RPMI8226 (cell line): ENCODE results near the gene MFAP1.
"Not testable (repeated sequence)": the region's sequence is repeated elsewhere in the genome, so short reads cannot be mapped to it uniquely, and the experiment has no call there.

Source experiments
- DNase-seq: peaks from one replicate; pipeline ENCODE4 v3.0.0-alpha.2; 2015

MFAP1 gene

GRCh38 chr15:43824302-43825246, at the start of gene MFAP1:
Gene MFAP1, minus strand, starts transcription at chr15:43824690. Its CDS starts 121 bp downstream, at chr15:43824569.
- peak; percentile 95 for DNase-seq

- no peak for DNase-seq
Measured at GRCh38 chr15:43873651-43874050, 49.2 kb upstream of the MFAP1 start.

GRCh38 chr15:43872416-43873020, 48.0 kb upstream of the MFAP1 start:
- DNase-seq: peak; percentile 21

GRCh38 chr15:43871835-43872234, 47.3 kb upstream of the MFAP1 start:
- no peak for DNase-seq

GRCh38 chr15:43868406-43868805, 43.9 kb upstream of the MFAP1 start:
- DNase-seq: no peak

GRCh38 chr15:43867096-43867495, 42.6 kb upstream of the MFAP1 start:
- DNase-seq: no peak

- not testable (repeated sequence) for DNase-seq
Measured at GRCh38 chr15:43866636-43867035, 42.1 kb upstream of the MFAP1 start.

- DNase-seq: no peak
Measured at GRCh38 chr15:43859546-43859945, 35.1 kb upstream of the MFAP1 start.

- no peak for DNase-seq
Measured at GRCh38 chr15:43854801-43855200, 30.3 kb upstream of the MFAP1 start.

- no peak for DNase-seq
Measured at GRCh38 chr15:43852607-43853006, 28.1 kb upstream of the MFAP1 start.

GRCh38 chr15:43851251-43851650, 26.8 kb upstream of the MFAP1 start:
- DNase-seq: no peak

- DNase-seq: no peak
Measured at GRCh38 chr15:43845421-43845820, 20.9 kb upstream of the MFAP1 start.

- DNase-seq: not testable (repeated sequence)
Measured at GRCh38 chr15:43832485-43832884, 8.0 kb upstream of the MFAP1 start.

GRCh38 chr15:43831519-43832052, 7.1 kb upstream of the MFAP1 start:
- not testable (repeated sequence) for DNase-seq

- DNase-seq: not testable (repeated sequence)
Measured at GRCh38 chr15:43830691-43831275, 6.3 kb upstream of the MFAP1 start.

- not testable (repeated sequence) for DNase-seq
Measured at GRCh38 chr15:43829951-43830540, 5.6 kb upstream of the MFAP1 start.

- DNase-seq: peak; percentile 29
Measured at GRCh38 chr15:43828061-43828657, 3.7 kb upstream of the MFAP1 start.

- peak; percentile 89 for DNase-seq
Measured at GRCh38 chr15:43826508-43827341, 2.2 kb upstream of the MFAP1 start, which contains the start of gene WDR76. Gene WDR76, plus strand, starts transcription at chr15:43827002. Its CDS starts 31 bp downstream, at chr15:43827033.

- no peak for DNase-seq
Measured at GRCh38 chr15:43826029-43826507, 1.6 kb upstream of the MFAP1 start.

- DNase-seq: not testable (repeated sequence)
Measured at GRCh38 chr15:43825305-43825704, 815 bp upstream of the MFAP1 start.

- DNase-seq: no peak
Measured at GRCh38 chr15:43821505-43821904, 3.0 kb downstream of the MFAP1 start.
